ENCODE measurements around the gene TCFL5.
"Not testable (repeated sequence)": the region's sequence is repeated elsewhere in the genome, so short reads cannot be mapped to it uniquely, and the experiment has no call there.

Gene TCFL5

GRCh38 chr20:62879275-62880146 lies 17.9 kb upstream of the TCFL5 start:
- no peak for DNase-seq

DNA sequence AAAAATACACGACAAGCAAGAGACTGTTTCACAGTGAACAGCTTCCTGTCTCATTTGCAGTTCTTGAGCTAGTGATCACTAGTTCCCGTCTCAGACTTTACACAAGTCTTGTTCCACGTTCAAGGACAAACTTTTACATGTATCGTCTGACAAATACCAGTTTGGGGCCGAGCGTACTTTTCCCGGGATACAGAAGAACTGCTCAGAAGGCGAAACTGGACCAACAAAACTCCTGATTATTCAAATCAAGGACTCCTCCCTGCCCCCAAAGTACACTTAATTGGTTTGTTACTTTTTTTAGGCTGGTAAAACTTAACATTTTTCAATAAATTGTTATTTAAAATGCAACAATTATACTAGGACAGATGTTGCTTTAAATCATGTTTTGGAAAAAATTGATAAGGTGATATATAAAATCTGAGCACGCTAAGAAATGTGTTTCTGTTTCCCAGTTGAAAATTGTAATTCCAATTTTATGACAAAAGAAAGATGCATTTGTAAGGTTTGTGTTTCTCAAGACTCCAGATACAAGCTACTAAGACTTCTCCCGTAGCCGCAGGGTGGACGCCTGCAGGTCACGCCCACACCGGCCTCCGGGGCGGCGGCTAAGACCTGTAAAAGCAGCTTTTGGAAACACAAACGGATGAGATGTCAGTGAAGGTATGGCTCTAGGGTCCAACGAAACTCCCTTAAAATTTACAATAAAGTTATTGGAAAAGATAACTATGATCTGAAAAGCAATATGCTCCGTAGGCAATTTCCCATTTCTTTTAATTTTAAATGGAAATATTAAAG lies 16.8 kb upstream of the TCFL5 start:
- no peak for DNase-seq

DNA sequence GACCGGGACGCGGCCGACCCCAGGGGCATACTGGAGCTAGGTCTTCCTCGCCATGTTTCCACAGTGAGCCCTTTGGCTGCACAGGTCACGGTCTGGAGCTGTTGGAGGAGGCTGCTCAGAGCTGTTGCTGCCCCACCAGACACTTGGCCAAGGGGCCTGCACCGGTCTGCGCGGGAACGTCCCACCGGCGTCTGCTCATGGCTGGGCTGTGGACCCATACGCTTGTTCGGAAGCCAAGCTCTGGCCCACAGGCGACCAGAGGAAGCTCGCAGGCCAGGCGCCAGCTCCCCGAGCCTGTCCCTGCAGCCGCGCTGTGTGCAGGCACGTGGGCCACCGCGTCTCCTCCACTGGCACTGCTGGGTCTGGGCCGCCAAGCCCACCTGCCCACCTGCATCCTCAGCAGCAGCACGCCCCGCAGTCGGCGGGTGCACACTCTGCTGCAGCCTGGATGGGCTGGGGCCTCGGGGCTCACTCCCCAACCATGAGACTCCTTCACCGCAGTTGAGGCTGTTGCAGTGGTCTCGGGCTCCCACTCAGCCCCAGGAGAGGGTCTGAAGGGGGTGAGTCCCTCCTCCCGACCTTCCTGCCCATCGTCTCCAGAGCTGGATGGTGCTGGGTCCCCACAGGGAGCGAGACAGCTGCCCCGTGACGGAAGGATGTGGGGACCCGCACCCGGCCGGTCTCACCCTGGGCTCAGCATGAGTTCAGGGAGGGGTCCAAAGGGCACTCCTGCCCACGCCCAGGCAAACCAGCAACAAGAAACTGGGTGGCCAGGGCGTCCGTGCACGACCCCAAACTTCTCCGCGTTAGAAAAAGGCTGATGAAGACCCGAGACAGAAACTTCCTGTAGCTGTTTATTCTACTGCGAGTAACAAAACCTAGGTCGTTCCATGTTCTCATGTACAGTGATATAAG lies 15.5 kb upstream of the TCFL5 start:
- peak; percentile 28 for DNase-seq

DNA sequence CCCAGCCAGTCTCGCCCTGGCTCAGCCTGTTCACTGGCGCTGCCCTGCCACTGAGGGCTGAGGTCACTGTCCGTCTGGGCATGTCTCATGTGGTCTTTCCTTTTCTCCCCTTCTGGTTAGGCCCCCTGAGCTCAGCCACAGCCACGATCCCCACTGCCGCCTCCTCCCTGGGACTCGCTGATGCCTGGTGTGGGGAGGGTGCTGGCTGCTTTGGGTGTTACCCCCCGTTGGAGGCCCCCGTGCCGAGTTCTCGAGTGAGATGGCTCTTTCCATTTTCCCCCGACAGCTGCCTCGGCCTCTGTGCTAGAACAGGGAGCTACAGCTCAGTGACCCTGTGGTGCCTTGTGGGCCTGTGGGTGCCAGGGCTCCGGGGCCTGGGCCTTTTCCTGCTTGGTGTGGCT lies 14.9 kb upstream of the TCFL5 start:
- no peak for DNase-seq

- DNase-seq: peak; percentile 89
Observed at GRCh38 chr20:62875419-62876361, 14.1 kb upstream of the TCFL5 start.

- no peak for DNase-seq
Observed at GRCh38 chr20:62874964-62875344, 13.3 kb upstream of the TCFL5 start.

- peak; percentile 32 for DNase-seq
Observed at GRCh38 chr20:62873681-62874031, 12.0 kb upstream of the TCFL5 start.

DNA sequence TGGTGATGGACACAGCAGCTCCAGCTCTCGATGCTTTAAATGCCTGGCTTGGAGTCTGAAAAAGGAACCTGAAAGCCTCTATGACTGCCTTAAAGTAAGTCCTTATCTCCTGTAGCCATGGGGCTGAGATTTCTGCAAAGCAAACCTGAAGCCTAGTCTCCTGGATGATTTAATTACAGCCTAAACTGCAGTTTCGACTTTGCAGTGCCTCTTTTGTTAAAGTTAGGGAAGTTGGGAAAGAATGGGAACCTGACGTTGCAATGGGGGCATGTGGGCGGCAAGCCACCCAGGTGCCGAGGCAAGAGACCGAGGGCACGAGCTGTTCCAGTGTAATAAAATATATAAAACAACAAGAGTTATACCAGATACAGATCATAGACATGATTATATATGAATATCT lies 11.7 kb upstream of the TCFL5 start:
- DNase-seq: no peak

DNA sequence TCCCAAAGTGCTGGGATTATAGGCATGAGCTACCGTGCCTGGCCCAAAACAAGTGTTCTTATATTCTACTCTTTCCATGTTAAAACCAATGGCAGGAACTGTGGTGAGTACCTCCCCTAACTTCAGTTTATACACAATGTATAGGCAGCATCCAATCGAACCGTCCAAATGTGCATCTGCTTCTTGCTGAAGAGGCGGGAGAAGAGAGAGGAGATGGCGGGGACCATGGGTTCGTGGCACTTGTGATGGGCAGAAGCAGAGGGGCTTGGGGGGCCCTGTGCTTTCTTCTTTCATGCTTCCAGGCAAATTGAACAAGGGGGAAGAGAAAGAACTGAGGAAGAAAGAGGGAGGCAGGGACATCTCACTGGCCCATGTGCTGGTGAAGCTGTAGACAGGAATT lies 11.2 kb upstream of the TCFL5 start:
- no peak for DNase-seq

DNA sequence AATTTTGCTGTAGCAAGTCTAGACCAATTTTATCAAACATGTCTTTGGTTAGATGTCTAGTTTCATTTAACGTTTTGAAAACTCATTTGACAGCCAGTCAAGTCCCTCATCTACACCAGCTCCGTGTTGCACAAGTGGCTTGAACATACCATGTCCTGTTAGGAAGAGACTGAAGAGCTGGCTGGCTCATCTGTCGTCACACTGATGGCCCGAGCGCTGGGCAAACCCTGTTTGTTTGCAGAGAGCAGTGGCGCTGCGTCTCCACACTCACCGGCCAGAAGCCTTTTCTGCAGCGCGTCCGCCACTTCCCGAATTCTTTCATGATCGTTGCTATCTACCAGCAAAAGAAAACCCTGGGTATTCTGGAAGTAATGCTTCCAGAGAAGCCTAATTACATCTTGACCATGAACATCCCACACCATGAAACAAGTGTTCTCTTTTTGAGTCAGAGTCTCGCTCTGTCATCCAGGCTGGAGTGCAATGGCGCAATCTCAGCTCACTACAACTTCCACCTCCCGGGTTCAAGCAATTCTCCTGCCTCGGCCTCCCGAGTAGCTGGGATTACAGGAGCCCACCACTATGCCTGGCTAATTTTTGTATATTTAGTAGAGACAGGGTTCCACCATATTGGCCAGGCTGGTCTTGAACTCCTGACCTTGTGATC lies 10.7 kb upstream of the TCFL5 start:
- DNase-seq: no peak

- no peak for DNase-seq
Observed at GRCh38 chr20:62864207-62864606, 2.6 kb upstream of the TCFL5 start.

DNA sequence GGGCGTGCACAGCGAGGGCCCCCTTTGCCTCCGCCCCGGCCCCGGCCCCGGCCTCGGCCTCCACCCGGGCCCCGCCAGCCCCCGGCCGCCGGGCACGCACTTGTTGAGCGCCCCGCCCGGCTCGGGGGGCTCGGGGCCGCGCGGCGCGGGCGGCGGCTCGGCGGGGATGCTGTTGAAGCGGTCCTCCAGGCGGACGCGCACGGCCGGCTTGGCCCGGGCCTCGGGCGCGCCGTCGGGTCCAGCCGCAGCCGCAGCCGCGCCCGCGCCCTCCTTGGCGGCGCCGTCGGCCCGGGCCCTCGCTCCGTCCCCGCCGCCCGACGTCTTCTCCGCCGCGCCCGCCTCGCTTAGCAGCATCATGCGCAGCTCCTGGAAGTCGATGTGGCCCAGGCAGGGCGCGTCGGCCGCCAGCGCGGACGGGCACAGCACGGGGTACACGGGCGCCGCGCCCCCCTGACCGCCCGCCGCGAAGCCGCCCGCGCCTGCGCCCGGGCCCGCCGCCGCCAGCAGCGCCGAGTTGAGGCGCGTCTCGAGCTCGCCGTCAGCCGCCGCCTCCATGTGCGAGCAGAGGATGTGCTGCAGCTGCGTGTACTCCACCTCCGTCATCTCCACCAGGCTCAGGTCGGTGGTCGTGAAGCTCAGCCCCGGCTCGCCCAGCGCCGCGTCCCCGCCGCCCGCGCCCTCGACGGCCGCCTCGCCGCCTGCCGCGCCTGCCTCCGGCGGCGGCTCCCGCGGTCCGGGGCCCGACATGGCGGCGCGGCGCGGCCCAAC lies 514 bp downstream of the TCFL5 start:
- peak; percentile 16 for DNase-seq

DNA sequence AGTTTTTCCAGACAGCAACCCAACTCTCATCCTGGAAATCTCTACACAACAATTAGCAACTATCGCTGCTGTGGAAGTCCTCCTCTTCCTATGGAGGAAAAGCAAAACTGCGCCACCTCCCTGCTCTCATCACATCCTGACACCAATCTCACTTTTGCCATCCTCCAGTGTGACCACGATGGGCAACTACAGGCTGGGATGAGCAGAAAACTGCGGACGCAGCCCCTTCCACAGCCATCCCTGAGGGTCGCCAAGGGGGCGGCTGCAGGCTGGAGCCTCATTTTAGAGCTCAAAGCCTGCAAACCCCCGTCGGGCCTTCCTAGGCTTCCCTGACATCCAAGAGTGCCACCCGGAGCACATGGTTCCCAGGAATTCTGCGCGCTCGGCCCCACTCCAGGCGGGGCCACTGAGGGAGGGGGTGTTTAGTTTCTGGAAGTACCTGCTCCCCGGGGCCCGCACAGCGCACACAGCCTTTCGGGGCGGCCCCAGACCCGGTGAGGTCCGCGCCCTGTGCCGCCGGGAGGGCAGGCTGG lies 1.2 kb downstream of the TCFL5 start:
- DNase-seq: peak; percentile 25

- no peak for DNase-seq
Observed at GRCh38 chr20:62859721-62860120, 1.9 kb downstream of the TCFL5 start.

GRCh38 chr20:62858058-62858830 lies 3.4 kb downstream of the TCFL5 start:
- DNase-seq: no peak

DNA sequence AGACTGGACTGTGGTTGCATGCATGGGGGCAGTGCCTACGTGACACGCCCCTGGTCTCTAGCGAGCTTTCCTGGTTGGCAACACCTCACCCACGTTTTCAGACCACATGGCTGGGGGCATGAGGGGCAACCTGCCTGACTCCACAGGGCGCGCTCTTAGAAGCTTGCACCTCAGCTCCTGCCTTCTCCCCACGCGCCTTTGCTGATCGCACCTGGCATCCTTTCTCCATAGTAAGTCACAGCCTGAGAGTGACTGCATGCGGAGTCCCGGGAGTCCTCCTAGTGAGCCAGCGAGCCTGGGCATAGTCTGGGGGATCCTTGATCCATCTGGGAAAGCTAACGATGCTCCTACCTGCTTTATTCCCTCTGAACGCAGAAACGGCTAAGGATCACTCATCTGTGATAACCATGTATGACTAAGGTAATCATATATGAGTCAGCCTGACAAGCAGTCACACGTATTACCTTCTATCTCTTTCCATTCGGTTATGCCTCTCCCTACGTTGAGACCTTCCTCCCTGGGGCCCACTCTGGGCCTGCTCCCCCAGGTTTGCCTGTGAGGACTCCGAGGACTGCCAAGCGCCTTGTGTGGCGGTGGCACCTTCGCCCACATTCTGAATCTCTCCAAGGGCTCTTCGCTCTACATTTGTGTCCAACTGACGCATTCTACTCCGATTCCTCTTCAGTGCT lies 4.5 kb downstream of the TCFL5 start:
- no peak for DNase-seq

- no peak for DNase-seq
Observed at GRCh38 chr20:62855120-62855519, 6.5 kb downstream of the TCFL5 start.

GRCh38 chr20:62854121-62854520 lies 7.5 kb downstream of the TCFL5 start:
- no peak for DNase-seq

GRCh38 chr20:62853304-62853703 lies 8.3 kb downstream of the TCFL5 start:
- DNase-seq: not testable (repeated sequence)
